Testis (tissue), 2 donors: ENCODE data around the gene CYP27C1.

Experiments used
- CTCF ChIP-seq, 3 experiments: fragments of 450-650 bp in 2 of 3; fragments of 200-600 bp in 1 of 3; sonication (generic) in 1 of 3; IDR thresholded peaks; one replicate each; pipeline ENCODE4 v1.5.1; 2016 to 2019; ENCODE audit warnings: antibody characterized with exemption in 3 of 3, mild to moderate bottlenecking in 2 of 3, moderate library complexity in 1 of 3
- POLR2A ChIP-seq: fragments of 450-650 bp; IDR thresholded peaks from one replicate; pipeline ENCODE4 v1.6.1; 2017; ENCODE audit warnings: antibody characterized with exemption, mild to moderate bottlenecking, moderate library complexity

- TF ChIP-seq POLR2A (no peak), CTCF (IDR thresholded peaks at IDR 0.05) (no peak)
Observed at GRCh38 chr2:127216095-127216494, 4.0 kb downstream of the CYP27C1 start.
